K562 (cell line): ENCODE data around the gene TMEM154. TPM values are rescaled to one million over a fixed set of nuclear protein-coding genes. Genes with fewer than 3 reads are reported as not detected.

Experiments
- ATAC-seq: fragments of 200-7000 bp; cut with Tn5 transposase; 3 replicates; pipeline ENCODE4 v1.9.1; 2020; ENCODE audit warnings: moderate library complexity
- BruUV-seq: library from RNA; stranded (reverse); fragments of 400-500 nt; replicated peaks from 2 replicates; lab custom pipeline; 2021; lab: Mats Ljungman, UMichigan
- CTCF ChIA-PET: fragments of 300-600 bp; formaldehyde crosslinking; extraction: SDS; loops from one replicate; lab custom pipeline; 2021; ENCODE audit warnings: low intra/inter-chr PET ratio; lab: Yijun Ruan, JAX
- POLR2A ChIA-PET: fragments of 300-600, 350-650 bp; sonication (Branson Sonifier 250); formaldehyde crosslinking; extraction: SDS; loops from one replicate; lab custom pipeline; 2021; ENCODE audit warnings: antibody characterized with exemption, inconsistent platforms; lab: Yijun Ruan, JAX
- DNase-seq, 4 experiments: peaks; one replicate each; pipeline versions ENCODE4 v3.0.0 to v3.0.0-alpha.2; 2011 to 2018; ENCODE audit warnings: low spot score in 3 of 4, mixed read lengths in 3 of 4; ENCODE audit errors: extremely low read depth in 1 of 4
- FAIRE-seq: peaks from 2 replicates; lab custom pipeline; 2011; peaks lifted over from hg19 to GRCh38; lab: Jason Lieb, UNC
- H2AFZ ChIP-seq: 2 replicates; pipeline ENCODE4 v1.6.0; 2011; ENCODE audit warnings: low read depth, low read length, control low read depth, inconsistent platforms
- H3K27ac ChIP-seq: fragments of 200-600 bp; 3 replicates; pipeline ENCODE4 v1.8.0; 2011; ENCODE audit warnings: low read depth, mild to moderate bottlenecking, control low read depth, inconsistent platforms, low read length, moderate library complexity, mixed read lengths; ENCODE audit errors: extremely low read depth
- H3K27me3 ChIP-seq, 2 experiments: fragments of 300-600 bp in 1 of 2; 2 replicates in 1 of 2; 3 replicates in 1 of 2; pipeline versions ENCODE4 v1.6.0 to v1.8.0; 2011; ENCODE audit warnings: inconsistent platforms in 2 of 2, low read length in 2 of 2, mild to moderate bottlenecking in 1 of 2, mixed read lengths in 1 of 2, moderate library complexity in 1 of 2; ENCODE audit not compliant: control insufficient read depth in 2 of 2, insufficient read depth in 2 of 2
- H3K36me3 ChIP-seq: fragments of 300-600 bp; 3 replicates; pipeline ENCODE4 v1.8.0; 2011; ENCODE audit warnings: mild to moderate bottlenecking, low read length, inconsistent platforms; ENCODE audit not compliant: control insufficient read depth, insufficient read depth
- H3K4me1 ChIP-seq, 2 experiments: fragments of 200-600 bp in 1 of 2; replicated peaks in 1 of 2; 2 replicates in 1 of 2; 3 replicates in 1 of 2; pipeline versions ENCODE4 v1.5.1 to v1.8.0; 2011; ENCODE audit warnings: inconsistent platforms in 2 of 2, low read length in 2 of 2, mild to moderate bottlenecking in 1 of 2, mixed read lengths in 1 of 2, moderate library complexity in 1 of 2; ENCODE audit not compliant: control insufficient read depth in 2 of 2, insufficient read depth in 2 of 2
- H3K4me2 ChIP-seq: 2 replicates; pipeline ENCODE4 v1.6.1; 2011; ENCODE audit warnings: low read length, control low read depth, inconsistent platforms, mixed read lengths; ENCODE audit not compliant: insufficient read depth
- H3K4me3 ChIP-seq: fragments of 200-600 bp; sonication (generic), shearing (Covaris generic); 2 replicates; pipeline ENCODE4 v1.5.1; 2016; ENCODE audit warnings: control low read depth, inconsistent platforms
- H3K79me2 ChIP-seq: fragments of 200-600 bp; 3 replicates; pipeline ENCODE4 v1.8.0; 2011; ENCODE audit warnings: low read length, inconsistent platforms; ENCODE audit not compliant: control insufficient read depth, insufficient read depth
- H3K9ac ChIP-seq, 2 experiments: 2 replicates each; pipeline versions ENCODE4 v1.6.0 to v1.6.1; 2011; ENCODE audit warnings: low read depth in 2 of 2, low read length in 2 of 2, control low read depth in 1 of 2, inconsistent platforms in 1 of 2, mild to moderate bottlenecking in 1 of 2, mixed read lengths in 1 of 2; ENCODE audit not compliant: insufficient read depth in 1 of 2
- H3K9me1 ChIP-seq: one replicate; pipeline ENCODE4 v1.6.0; 2011; ENCODE audit warnings: inconsistent platforms, mild to moderate bottlenecking, low read length, moderate library complexity; ENCODE audit not compliant: control insufficient read depth, insufficient read depth
- H3K9me3 ChIP-seq: replicated peaks from 2 replicates; pipeline ENCODE4 v1.5.1; 2011; ENCODE audit warnings: low read depth, low read length, inconsistent platforms; ENCODE audit not compliant: control insufficient read depth, insufficient read depth
- H4K20me1 ChIP-seq: replicated peaks from 2 replicates; pipeline ENCODE4 v1.6.1; 2011; ENCODE audit warnings: low read length, inconsistent platforms, mixed read lengths; ENCODE audit not compliant: control insufficient read depth, insufficient read depth
- FOXJ3 ChIP-seq: sonication (generic); formaldehyde crosslinking; IDR thresholded peaks from 2 replicates; pipeline ENCODE4 v1.4.0; 2020; ENCODE audit warnings: mild to moderate bottlenecking, missing genetic modification reagents
- KDM5B ChIP-seq: fragments of 200-600 bp; sonication (generic); IDR thresholded peaks from 2 replicates; pipeline ENCODE4 v1.6.1; 2012; ENCODE audit warnings: low read depth, mild to moderate bottlenecking, moderate library complexity, low read length, control low read depth, inconsistent platforms; ENCODE audit not compliant: insufficient replicate concordance
- SMARCA4 ChIP-seq: fragments of 450-650 bp; IDR thresholded peaks from 2 replicates; pipeline ENCODE4 v1.6.1; 2016
- SRF ChIP-seq, 2 experiments: fragments of 250-450, 450-650 bp in 1 of 2; sonication (Bioruptor Pico) in 1 of 2; sonication (generic) in 1 of 2; formaldehyde crosslinking; IDR thresholded peaks; 2 replicates each; pipeline versions ENCODE4 v1.5.0 to v1.5.1; 2020 to 2022; ENCODE audit warnings: mild to moderate bottlenecking in 1 of 2, missing genetic modification reagents in 1 of 2
- YBX1 ChIP-seq: fragments of 450-650 bp; IDR thresholded peaks from 2 replicates; pipeline ENCODE4 v1.7.1; 2016; ENCODE audit warnings: mild to moderate bottlenecking
- ZC3H4 ChIP-seq: sonication (generic); formaldehyde crosslinking; IDR thresholded peaks from 2 replicates; pipeline ENCODE4 v1.9.0; 2021; ENCODE audit warnings: missing genetic modification reagents, borderline replicate concordance
- WGBS: fragments of 100-300 bp; shearing (Covaris generic); methylation state at CpG from one replicate; pipeline ENCODE4 v1.1.6; 2016; ENCODE audit warnings: low coverage, mixed read lengths; ENCODE audit not compliant: insufficient coverage; ENCODE audit errors: missing lambda C conversion rate; 5-methylcytosine and 5-hydroxymethylcytosine counted together
- in situ Hi-C: fragments of 300-500 bp; cut with MboI; formaldehyde crosslinking; loops from 4 replicates; pipeline ENCODE4 v1.15.0; 2018; ENCODE audit warnings: inconsistent platforms, mixed read lengths
- intact Hi-C: fragments of 100-400 bp; cut with micrococcal nuclease; formaldehyde crosslinking; loops from 2 replicates; pipeline ENCODE4 v1.14.2; 2022
- polyA plus RNA-seq, 8 experiments: library from polyadenylated mRNA; depleted of rRNA in 4 of 8; stranded (reverse) in 5 of 8; unstranded in 3 of 8; fragments of >200 nt; fragmentation: Nextera tagmentation in 2 of 8; fragmentation: Illumina TruSeq in 1 of 8; extraction: Ambion mirVana in 2 of 8; extraction: Trizol in 1 of 8; gene quantifications; 2 replicates each; pipeline versions ENCODE4 v1.2.1 to v1.2.3, GENCODE V29; 2011 to 2014; ENCODE audit warnings: inconsistent platforms in 1 of 8, missing spikeins in 1 of 8
- total RNA-seq, 7 experiments: library from RNA; depleted of rRNA in 6 of 7; stranded (reverse); fragments of >200 nt in 6 of 7; fragmentation: Illumina TruSeq in 2 of 7; extraction: Trizol in 2 of 7; gene quantifications; 2 replicates each; pipeline versions ENCODE4 v1.2.1 to v1.2.3, GENCODE V29; 2011 to 2021; ENCODE audit warnings: low replicate concordance in 1 of 7
- TF ChIP-seq, protein P1 (sequence below): sonication (generic); IDR thresholded peaks from 2 replicates; pipeline ENCODE4 v1.6.1; 2016

TMEM154 gene
- total and polyA plus RNA-seq, 9 of the 15 experiments (the other 6 are each of a cell fraction or from before 2014, with no cell fraction given) = 0.13 to 1.8 (median 0.58) TPM

- Histone ChIP-seq H3K27me3 (peaks cover 3 to 19% of the 10 kb centered on the region in 2 experiments), H3K4me2 (no peak overlapping the region), H3K36me3 (no peaks in the 10 kb centered on the region), H3K4me1 (no peaks in the 10 kb centered on the region; a peak in 1 of 5 replicates), H3K79me2 (no peaks in the 10 kb centered on the region), H3K9me3 (no peaks in the 10 kb centered on the region), H3K9me1 (no peaks in the 10 kb centered on the region), H3K27ac (no peak overlapping the region), H3K4me3 (no peak overlapping the region), H3K9ac (no peak overlapping the region), H4K20me1 (no peaks in the 10 kb centered on the region), H2AFZ (no peak overlapping the region)
- DNase-seq = no peak
- intact Hi-C loops = no loop called here
- WGBS = 16% methylated on average over 4 of the region's 4 CpGs
- in situ Hi-C loops = no loop called here
- no TSS peak for BruUV-seq
- no peak for ATAC-seq
- ChIA-PET CTCF (no interaction called here), POLR2A (interaction anchor here (0.5 to 1.1 kb wide), 2 partner anchors 8 to 10 kb away, joined by 3 read pairs; no protein-coding TSS in a partner anchor)
- no peak for FAIRE-seq
- TF ChIP-seq SMARCA4 = no peak
Observed at GRCh38 chr4:152673489-152673888, 6.3 kb downstream of the TMEM154 start.

- Histone ChIP-seq H3K4me3 (no peak overlapping the region), H3K36me3 (no peaks in the 10 kb centered on the region), H3K4me2 (no peak overlapping the region), H3K79me2 (no peaks in the 10 kb centered on the region), H3K9ac (no peak overlapping the region), H3K27me3 (peaks cover 5 to 22% of the 10 kb centered on the region in 2 experiments), H4K20me1 (no peaks in the 10 kb centered on the region), H3K27ac (no peak overlapping the region), H3K9me1 (no peaks in the 10 kb centered on the region), H3K4me1 (no peaks in the 10 kb centered on the region; a peak in 1 of 5 replicates), H2AFZ (no peak overlapping the region), H3K9me3 (no peaks in the 10 kb centered on the region)
- ChIA-PET POLR2A (interaction anchor here (1.1 kb wide), 1 partner anchor 9 kb away, joined by 3 read pairs; no protein-coding TSS in a partner anchor), CTCF (no interaction called here)
- intact Hi-C loops (no loop called here), in situ Hi-C loops (no loop called here)
- DNase-seq (no peak), FAIRE-seq (no peak), ATAC-seq (no peak)
- 4% methylated on average over 4 of the region's 4 CpGs for WGBS
- TF ChIP-seq SRF (CRISPR knock-in tag; IDR thresholded peaks at IDR 0.05) (no peak), ZC3H4 (CRISPR knock-in tag) (no peak), YBX1 (no peak), FOXJ3 (no peak), KDM5B (no peak)
- TF ChIP-seq, protein P1, sequence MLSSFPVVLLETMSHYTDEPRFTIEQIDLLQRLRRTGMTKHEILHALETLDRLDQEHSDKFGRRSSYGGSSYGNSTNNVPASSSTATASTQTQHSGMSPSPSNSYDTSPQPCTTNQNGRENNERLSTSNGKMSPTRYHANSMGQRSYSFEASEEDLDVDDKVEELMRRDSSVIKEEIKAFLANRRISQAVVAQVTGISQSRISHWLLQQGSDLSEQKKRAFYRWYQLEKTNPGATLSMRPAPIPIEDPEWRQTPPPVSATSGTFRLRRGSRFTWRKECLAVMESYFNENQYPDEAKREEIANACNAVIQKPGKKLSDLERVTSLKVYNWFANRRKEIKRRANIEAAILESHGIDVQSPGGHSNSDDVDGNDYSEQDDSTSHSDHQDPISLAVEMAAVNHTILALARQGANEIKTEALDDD = no peak
- no TSS peak for BruUV-seq
Observed at GRCh38 chr4:152672206-152673092, 7.3 kb downstream of the TMEM154 start.
